ENCODE results near the gene MICU1. TPM values are rescaled to one million over a fixed set of nuclear protein-coding genes. Genes with fewer than 3 reads are reported as not detected.

Gene MICU1
- total and polyA plus RNA-seq, 12 donors, result 34.2 to 54.1 (median 44.3) TPM

GRCh38 chr10:72423426-72423825 is 202.5 kb downstream of the MICU1 start:
- no peak for TF ChIP-seq CTCF (IDR thresholded peaks at IDR 0.05)
- Histone ChIP-seq H3K9me3 (peaks cover 0 to 7% (median 0%) of the 10 kb centered on the region in 11 donors), H3K27me3 (no peaks in the 10 kb centered on the region), H3K36me3 (peaks cover 0 to 42% (median 8%) of the 10 kb centered on the region in 9 donors), H3K4me1 (peaks cover 0 to 17% (median 7%) of the 10 kb centered on the region in 9 donors), H3K27ac (no peak overlapping the region), H3K4me3 (no peak overlapping the region)
- WGBS, 2 donors, result 97 to 98% methylated on average over 3 of the region's 3 CpGs
- ATAC-seq, result no peak
- intact Hi-C loops (cut with DNase I), result no loop called here
- no peak for DNase-seq

- Histone ChIP-seq H3K4me1 (peaks cover 0 to 11% (median 7%) of the 10 kb centered on the region in 9 donors), H3K4me3 (no peak overlapping the region), H3K9me3 (peaks cover 0 to 7% (median 0%) of the 10 kb centered on the region in 11 donors), H3K27ac (no peak overlapping the region), H3K36me3 (peaks cover 0 to 48% (median 8%) of the 10 kb centered on the region in 9 donors), H3K27me3 (no peaks in the 10 kb centered on the region)
- intact Hi-C loops (cut with DNase I), result no loop called here
- TF ChIP-seq CTCF (IDR thresholded peaks at IDR 0.05), result no peak
- DNase-seq (no peak), ATAC-seq (no peak)
- WGBS, 2 donors, result 97 to 100% methylated on average over 1 of the region's 1 CpG
These were observed 203.9 kb downstream of the MICU1 start for GRCh38 chr10:72421885-72422540.

- Histone ChIP-seq H3K4me1 (no peaks in the 10 kb centered on the region), H3K36me3 (peaks cover 0 to 57% (median 8%) of the 10 kb centered on the region in 9 donors), H3K9me3 (peaks cover 0 to 14% (median 0%) of the 10 kb centered on the region in 11 donors), H3K27ac (no peak overlapping the region), H3K27me3 (no peaks in the 10 kb centered on the region), H3K4me3 (no peak overlapping the region)
- intact Hi-C loops (cut with DNase I), result no loop called here
- TF ChIP-seq CTCF (IDR thresholded peaks at IDR 0.05), result no peak
- DNase-seq (no peak), ATAC-seq (no peak)
- 97 to 100% methylated on average over 2 of the region's 2 CpGs for WGBS, 2 donors
These were observed 206.6 kb downstream of the MICU1 start for GRCh38 chr10:72419241-72419640.

GRCh38 chr10:72418679-72419078 is 207.2 kb downstream of the MICU1 start:
- no peak for TF ChIP-seq CTCF (IDR thresholded peaks at IDR 0.05)
- DNase-seq (no peak), ATAC-seq (no peak)
- no peaks in the 10 kb centered on the region for H3K27me3 ChIP-seq
- peaks cover 0 to 57% (median 8%) of the 10 kb centered on the region in 9 donors for H3K36me3 ChIP-seq
- WGBS, 2 donors, result 76 to 81% methylated on average over 3 of the region's 3 CpGs
- no peak overlapping the region for H3K27ac ChIP-seq
- intact Hi-C loops (cut with DNase I), result no loop called here
- no peak overlapping the region for H3K4me3 ChIP-seq
- no peaks in the 10 kb centered on the region for H3K4me1 ChIP-seq
- peaks cover 0 to 20% (median 0%) of the 10 kb centered on the region in 11 donors for H3K9me3 ChIP-seq

Data from heart right ventricle (tissue), 16 donors.